ENCODE data around the gene PIK3R4. TPM values are rescaled to one million over a fixed set of nuclear protein-coding genes. Genes with fewer than 3 reads are reported as not detected.

The PIK3R4 gene
- total RNA-seq, 1 donor = 27.7 TPM

DNA sequence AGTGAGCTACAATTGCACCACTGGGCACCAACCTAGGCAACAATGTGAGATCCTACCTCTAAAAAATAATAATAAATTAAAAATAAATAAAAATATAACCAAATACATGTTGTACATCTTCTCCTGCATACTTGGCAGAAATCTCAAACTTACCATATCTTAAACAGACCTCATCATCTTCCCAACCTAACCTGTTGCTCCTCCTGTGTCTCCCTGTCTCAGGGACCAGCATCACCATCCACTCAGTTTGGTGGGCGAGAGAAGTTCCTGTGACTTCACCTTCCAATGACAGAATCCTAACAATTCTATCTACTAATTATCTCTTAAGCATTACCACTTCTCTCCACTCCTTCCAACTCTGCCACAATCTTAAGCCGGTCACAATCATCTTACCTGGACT lies 3.3 kb downstream of the PIK3R4 start:
- DNase-seq (ENCODE audit: low read depth in 2 of 3, low spot score in 2 of 3) = no peak

DNA sequence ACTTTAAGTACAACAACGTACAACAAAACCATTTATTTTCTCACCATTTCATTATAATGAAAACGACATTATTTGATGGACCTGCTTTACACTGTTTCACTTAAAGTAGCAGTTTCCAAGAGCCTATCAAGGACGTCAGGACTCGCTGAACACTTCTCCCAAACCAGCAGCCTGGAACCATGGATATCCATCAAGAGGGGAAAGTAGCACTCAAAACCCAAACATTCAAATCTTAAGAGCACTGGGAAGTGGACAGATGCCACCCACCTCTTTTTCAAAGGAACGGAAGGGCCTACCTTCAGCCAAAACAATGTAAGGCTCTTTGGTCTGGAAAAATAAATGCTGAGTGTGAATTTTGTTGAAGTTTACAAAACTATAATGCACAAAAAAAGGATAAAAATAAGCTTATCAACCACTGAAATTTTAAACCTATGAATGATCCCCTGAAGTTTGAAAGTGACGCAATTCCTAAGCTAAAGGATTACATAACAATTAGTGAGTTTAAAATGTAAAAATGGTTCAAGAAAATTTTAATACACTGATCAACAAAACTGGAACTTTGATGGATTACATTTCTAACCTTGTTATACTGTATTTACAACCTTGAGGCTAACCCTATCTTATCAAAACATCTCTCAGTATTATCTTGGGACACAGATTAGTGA lies 4.6 kb downstream of the PIK3R4 start:
- DNase-seq (ENCODE audit: low read depth in 2 of 3, low spot score in 2 of 3) = no peak

DNA sequence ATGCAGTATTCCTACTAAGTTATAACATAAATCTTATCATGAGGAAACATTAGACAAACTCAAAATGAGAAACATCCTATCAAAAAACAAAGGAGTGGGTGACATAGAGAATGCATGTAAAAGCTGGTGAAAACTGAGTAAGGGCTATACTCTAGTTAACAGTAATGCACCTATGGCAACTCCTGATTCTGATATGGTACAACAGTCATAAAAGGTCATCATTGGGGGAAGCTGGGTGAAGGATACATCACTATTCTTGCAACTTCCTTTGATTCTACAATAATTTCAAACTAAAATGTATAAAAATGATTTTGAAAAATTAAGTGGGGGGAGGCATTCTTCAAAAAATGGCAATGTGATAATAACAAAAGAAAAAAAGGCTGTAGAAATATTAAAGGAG lies 6.8 kb downstream of the PIK3R4 start:
- DNase-seq (ENCODE audit: low read depth in 2 of 3, low spot score in 2 of 3) = no peak

DNA sequence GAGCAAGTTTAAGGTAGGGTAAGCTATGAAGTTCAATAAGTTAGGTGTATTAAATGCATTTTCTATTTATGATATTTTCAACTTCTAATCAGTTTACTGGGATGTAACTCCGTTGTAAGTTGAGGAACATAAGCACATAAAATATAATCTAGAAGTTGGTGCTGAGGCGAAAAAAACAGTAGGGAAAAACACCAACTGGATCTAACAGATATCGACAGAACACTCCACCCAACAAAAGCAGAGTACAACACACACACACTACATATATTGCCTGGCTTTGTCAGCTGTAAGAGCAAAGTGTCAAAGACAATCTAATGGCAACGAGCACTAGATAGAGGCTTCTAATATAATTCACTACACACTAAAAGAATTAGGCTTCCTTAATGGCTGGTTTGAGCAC lies 8.4 kb downstream of the PIK3R4 start:
- DNase-seq (ENCODE audit: low read depth in 2 of 3, low spot score in 2 of 3) = no peak

DNA sequence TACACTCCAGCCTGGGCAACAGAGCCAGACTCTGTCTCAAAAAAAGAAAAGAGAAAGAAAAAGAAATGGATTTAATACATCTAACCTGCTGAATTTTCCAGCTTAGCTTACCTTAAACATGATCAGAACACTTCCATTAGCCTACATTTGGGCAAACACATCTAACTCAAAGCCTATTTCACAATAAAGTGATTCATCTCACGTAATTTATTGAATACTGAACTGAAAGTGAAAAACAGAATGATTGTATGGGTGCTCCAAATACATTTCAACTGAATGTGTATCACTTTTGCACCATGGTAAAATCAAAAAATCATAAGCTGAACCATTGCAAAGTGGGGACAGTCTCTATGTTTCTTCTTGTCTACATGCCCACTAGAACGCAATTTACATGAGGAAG lies 9.0 kb downstream of the PIK3R4 start:
- DNase-seq (ENCODE audit: low read depth in 2 of 3, low spot score in 2 of 3) = no peak

DNA sequence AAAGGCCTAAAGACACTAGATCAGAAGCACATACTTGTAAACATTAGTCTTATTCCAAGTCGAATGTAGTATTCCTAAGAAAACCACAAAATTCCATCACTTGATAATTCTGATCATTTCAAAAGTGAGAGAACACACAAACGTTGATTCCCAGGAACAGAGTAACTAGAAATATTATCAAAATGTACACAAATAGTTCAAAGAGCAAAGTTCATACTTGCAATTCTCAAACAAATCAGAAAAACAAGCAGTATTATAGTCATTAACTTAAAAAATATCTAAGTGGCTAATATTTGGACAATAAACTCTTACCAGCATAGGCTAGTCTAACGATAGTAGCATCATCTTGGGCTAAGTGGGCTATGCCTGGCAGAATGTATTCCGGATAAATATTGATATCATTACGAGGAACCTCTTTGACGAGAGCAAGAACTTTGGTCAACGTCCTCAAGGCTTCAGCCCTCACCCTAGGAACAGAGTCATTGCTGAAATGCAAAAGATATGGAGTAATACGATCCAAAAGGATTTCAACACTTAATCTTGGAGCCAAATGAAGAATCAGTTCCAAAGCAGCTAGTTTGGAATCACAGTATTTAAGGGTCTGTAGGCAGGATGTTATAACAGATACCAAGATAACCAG lies 13.3 kb downstream of the PIK3R4 start:
- DNase-seq (ENCODE audit: low read depth in 2 of 3, low spot score in 2 of 3) = no peak

DNA sequence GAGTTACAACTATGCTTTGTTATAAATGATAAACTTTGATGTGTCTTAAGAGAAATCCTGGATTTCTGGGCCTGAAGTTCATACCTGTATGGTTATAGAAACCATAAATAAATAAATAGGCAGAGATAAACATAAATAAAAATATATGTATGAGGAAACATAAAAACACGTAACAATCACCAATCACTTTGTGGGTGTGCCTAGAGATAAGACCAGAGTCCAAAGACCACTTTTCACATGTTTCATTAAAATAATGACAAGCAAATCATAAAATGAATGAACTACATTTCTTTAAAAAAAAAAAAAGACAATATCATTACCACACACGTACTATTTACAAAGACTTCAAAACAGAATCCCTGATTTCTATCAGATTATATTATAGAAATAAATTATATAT lies 14.1 kb downstream of the PIK3R4 start:
- no peak for DNase-seq (ENCODE audit: low read depth in 2 of 3, low spot score in 2 of 3)

DNA sequence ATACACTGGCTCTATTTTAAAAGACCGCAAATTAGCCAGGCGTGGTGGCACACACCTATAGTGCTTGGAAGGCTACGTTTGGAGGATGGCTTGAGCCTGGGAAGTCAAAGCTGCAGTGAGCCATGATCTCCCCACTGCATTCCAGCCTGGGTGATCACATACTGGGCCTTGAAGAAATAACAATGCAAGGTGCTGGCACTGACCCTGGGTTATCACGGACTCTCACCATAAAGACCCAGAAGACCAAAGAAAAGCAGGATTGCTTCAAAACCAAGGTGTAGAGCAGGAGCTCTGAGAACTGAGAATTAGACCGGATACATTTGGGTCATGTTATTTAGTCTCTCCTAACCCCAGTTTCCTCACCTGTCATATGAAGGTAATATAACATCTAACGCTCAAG lies 14.8 kb downstream of the PIK3R4 start:
- DNase-seq (ENCODE audit: low read depth in 2 of 3, low spot score in 2 of 3) = no peak

DNA sequence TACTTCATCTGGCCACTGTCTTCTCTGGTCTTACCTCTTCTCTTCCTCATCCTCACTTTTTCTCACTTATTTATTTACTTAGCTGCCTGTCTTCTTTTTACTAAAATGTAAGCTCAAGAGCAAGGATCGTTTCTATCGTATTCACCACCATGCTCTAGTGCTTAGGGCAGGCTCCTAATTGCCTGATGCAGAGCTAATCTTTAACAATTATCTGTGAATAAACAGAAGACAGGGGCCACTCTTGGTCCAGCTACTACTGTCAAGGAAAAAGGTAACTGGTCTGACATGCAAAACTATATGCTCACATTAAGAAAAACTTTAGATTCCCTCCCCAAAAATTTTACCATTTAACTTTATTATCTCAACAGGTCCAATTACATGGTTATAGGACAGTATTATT lies 17.5 kb downstream of the PIK3R4 start:
- no peak for DNase-seq (ENCODE audit: low read depth in 2 of 3, low spot score in 2 of 3)

DNA sequence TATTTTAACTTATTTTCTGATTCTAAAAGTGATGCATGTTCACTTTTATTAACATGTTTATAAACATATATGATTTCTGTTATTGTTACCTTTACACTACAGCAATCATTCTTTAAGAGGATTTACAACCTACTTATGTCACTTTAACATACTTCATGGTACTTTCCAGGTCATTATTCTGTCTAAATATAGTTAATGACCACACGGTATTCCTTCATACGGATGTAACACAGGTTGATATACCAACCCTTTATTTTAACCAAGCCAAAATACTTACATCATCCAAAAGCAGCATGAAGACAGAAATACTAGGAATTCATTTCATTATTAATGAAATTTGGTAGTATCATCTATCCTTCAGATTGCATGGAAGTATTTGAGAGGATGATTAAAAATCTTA lies 18.6 kb downstream of the PIK3R4 start:
- no peak for DNase-seq (ENCODE audit: low read depth in 2 of 3, low spot score in 2 of 3)

DNA sequence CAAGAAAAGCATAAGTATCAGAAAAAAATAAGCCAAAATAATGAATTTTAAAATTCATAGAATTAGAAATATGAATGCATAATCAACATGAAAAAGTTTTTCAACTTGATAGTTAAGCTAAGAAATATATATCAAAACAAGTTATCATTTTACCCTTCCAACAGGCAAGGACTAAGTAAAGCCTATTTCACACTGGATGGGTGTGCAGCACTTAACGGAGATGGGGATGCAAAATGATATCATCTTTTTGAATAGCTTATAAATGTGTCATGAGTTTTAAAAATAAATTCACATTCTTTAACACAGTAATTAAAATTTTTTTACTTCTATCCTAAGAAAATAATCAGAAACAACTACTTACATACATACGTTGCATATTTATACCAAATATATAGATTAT lies 20.9 kb downstream of the PIK3R4 start:
- no peak for DNase-seq (ENCODE audit: low read depth in 2 of 3, low spot score in 2 of 3)

DNA sequence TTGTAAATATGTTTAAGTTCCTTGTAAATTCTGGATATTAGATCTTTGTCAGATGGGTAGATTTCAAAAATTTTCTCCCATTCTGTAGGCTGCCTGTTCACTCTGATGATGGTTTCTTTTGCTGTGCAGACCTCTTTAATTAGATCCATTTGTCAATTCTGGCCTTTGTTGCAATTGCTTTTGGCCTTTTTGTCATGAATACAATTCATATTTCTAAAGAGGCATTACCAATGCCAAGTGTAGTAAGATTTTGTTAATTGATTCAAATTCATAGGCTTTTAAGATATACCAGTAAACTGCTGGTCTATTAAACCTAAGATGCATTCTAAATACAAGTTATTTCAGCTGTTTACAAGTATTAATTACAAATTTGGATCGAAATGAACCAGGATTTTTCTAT lies 31.0 kb downstream of the PIK3R4 start:
- no peak for DNase-seq (ENCODE audit: low read depth in 2 of 3, low spot score in 2 of 3)

DNA sequence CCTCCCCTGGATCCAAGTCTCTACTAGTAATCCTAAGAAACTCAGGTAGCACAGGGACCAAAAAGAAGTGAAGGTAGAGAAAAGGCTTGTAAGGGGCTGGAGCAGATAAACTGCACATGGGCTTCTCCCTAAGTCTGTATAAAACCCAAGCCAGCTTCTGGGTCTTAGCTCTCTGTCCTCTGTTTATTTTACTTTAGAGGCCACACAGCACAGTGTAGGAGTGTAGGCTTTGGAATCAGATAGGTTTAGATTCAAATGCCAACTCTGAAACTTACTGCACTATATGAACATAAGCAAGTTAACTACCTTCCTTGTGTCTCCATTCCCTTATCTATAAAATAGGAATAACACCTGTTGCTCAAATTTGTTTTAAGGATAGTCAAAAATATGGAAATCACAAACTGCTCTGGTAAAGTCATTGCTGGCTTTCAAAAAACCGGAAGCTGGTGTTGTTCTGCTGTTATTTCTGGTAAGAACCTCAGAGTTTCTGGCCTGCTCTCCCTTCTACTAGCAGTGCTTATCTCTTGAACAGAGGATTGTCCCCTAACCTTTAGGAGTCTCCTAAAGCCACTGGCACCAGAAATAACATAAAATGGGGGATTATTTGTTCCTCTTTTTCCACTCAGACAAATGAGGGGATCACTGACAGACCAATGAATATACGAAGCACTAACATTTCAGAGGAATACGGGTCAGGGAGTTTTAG lies 33.8 kb downstream of the PIK3R4 start:
- peak in 1 of 3 donors; percentile 14 for DNase-seq (ENCODE audit: low read depth in 2 of 3, low spot score in 2 of 3)

DNA sequence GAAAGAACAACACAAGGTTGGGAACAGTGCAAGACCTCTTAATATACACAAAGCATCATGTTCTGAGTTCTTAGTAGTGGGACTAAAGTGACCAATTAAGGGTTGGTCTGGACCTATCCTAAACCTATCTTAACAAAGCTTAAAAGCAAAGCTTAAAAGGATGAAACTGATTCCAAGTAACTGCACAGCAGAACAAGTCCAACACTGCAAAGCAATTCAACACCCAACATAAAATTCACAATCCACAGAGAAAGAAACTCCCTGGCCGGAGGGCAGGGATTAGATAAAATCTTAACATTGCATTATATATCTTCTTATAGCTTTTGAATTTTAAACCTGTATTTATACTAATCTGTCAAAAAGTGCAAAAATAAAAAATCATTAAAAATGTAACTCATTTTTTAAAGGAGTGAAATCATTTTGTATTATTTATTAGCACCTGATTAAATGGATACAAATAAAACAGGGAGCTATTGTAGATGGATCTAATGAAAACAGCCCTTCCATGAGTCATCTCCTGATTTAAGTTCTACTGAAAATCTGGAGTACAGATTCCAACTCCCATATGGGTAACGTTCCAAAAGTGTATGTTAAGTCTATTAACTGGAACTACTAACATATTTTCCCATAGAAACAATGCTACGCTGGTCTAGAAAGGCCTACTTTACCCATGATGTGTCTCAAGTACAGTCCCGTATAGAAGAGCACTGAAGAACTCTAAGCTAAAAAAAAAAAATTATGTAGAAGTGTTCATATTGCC lies 34.9 kb downstream of the PIK3R4 start:
- no peak for DNase-seq (ENCODE audit: low read depth in 2 of 3, low spot score in 2 of 3)

DNA sequence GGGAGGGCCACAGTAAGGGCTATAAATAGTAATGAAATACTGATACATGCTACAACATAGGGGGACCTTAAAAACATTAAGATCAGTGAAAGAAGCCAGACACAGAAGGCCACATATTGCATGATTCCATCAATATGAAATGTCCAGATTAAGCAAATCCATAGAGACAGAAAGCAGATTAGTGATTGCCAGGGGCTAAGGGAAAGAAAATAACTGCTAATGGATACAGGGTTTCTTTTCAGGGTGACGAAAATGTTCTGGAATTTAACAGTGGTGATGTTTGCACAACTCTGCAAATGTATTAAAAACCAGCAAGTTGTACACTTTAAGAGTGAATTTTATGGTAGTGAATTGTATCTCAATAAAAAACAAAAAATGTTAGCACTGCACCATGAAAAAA lies 37.0 kb downstream of the PIK3R4 start:
- DNase-seq (ENCODE audit: low read depth in 2 of 3, low spot score in 2 of 3) = no peak

DNA sequence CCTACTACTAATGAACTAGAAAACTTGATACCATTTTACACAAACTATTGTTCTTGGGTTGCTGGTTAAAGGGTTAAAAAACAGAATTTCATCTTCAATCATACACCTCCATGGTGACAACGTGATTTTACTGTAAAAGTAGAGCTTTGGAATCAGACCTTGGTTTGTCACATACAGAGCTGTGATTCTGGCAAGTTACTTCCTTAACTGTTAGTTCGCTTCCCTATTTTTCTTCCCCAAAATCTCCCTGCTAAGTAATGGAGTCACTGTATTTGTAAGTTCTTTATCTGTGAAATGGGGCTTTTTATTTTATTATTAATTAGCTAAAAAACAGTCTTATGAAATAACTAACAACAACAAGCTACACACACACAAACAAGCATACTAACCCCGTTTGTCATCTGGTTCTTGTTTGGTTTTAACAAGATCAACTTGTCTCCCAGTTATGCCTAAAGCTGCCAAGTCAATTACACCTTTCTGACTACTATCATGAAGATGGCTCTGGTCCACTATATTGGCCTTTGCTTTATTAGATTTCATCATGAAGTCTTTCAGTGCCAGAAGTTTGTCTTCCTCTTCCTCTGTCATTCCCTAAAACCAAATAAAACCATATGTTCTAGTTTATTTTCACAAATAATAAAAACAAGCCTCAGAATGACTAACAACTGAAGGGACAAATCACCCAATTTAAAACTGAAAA lies 38.6 kb downstream of the PIK3R4 start:
- DNase-seq (ENCODE audit: low read depth in 2 of 3, low spot score in 2 of 3) = no peak

DNA sequence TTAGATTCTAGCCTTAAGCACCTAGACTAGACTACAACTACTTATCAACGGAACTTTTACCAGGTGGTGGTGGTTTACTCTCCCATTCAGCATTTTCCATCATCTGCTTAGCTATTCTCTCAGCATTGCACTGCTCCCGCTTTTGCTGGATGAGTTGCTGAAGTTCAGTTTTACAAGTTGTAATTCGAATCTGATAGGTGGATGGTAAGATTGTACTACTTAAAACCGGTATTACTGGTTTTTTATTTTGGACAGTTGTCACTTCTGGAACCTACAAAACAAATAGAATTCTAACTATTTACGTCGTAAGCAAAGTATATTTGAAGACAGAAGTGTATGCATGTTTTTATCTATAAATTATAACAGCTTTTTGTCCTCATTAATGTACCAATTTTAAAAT lies 41.1 kb downstream of the PIK3R4 start:
- no peak for DNase-seq (ENCODE audit: low read depth in 2 of 3, low spot score in 2 of 3)

DNA sequence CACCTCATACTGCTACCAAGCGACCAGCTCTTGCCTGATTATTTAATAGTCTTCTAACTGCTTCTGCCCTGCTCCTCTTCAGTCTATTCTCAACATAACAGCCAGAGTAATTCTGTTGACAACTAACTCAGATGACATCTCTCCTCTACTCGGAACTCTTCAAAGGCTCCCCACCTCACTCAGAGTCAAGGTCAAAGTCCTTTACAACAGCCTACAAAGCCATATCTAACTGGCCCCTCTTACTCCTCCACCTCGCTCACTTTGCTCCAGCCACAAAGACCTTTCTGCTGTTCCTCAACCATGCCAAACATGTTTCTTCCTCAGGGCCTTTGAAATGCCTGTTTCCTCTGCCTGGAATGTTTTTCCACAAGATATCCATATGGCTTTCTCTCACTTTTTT lies 43.6 kb downstream of the PIK3R4 start:
- DNase-seq (ENCODE audit: low read depth in 2 of 3, low spot score in 2 of 3) = no peak

DNA sequence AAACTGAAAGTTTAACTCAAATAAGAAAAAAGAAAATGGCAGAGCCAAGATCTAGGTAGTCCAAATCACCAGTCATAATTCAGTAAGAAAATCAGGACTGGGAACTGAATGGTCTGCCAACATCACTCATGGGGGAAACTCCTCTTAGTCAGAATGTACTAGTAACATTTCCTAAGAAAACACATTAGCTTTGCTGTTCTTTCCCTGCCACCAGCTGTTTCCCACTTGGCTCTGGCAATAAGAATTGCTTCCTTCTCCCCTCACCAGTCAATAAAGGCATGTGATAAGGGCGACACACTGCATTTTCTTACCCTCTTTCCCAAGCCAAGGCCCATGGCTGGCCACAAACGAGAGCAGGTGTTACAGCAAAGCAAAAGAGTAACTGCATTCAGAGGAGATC lies 46.1 kb downstream of the PIK3R4 start:
- no peak for DNase-seq (ENCODE audit: low read depth in 2 of 3, low spot score in 2 of 3)

DNA sequence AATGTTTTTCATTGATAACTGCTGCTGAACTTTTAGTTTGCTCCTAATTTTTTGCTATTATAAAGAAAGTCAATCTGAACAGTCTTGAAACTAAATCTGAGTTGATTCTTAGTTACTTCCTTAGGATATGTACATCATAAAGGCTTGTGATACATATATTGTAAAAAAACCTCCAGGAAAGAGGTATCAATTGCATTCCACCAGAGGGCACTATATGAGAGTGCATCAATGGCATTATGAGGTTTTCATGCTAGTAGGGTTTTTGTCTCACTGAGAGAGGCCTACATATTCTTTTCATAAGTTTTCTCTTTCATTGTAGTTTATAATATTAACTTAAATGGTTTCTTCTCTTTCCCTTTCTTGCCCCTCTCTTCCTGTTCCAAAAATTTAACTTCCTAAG lies 46.9 kb downstream of the PIK3R4 start:
- DNase-seq (ENCODE audit: low read depth in 2 of 3, low spot score in 2 of 3) = peak in 2 of 3 donors; percentile 39 to 70

DNA sequence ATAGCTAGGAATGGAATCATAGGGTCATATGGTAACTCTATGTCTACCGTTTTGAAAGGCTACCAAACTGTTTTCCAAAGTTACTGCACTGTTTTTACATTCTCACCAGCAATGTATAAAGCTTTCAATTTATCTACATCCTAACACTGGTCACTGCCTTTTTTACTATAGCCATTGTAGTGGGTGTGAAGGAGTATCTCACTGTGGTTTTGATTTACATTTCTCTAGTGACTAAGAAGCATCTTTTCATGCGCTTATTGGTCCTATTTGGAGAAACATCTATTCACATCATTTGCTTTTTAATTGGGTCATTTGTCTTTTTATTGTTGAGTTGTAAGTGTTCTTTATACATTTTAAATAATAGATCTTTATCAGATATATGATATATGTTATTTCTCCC lies 53.3 kb downstream of the PIK3R4 start:
- DNase-seq (ENCODE audit: low read depth in 2 of 3, low spot score in 2 of 3) = no peak

Data from hematopoietic multipotent progenitor cell (in vitro differentiated cells).